NOMO-1 (cell line): ENCODE measurements around the gene MEOX2.
A peak's percentile ranks its signal among the peaks of the same experiment; 100 is the strongest.

Source experiments
- DNase-seq, 2 experiments: peaks; one replicate each; lab custom pipeline; 2025; ENCODE audit not compliant: unreplicated experiment in 2 of 2; lab: John Stamatoyannopoulos, UW

The MEOX2 gene

GRCh38 chr7:15686295-15686956 lies at the start of gene MEOX2:
TSS of gene MEOX2 (minus strand) at chr7:15686683. CDS start at chr7:15686402, 281 bp downstream.
- no peak for DNase-seq

GRCh38 chr7:15729746-15730145 lies 43.3 kb upstream of the MEOX2 start:
- DNase-seq: no peak

DNA sequence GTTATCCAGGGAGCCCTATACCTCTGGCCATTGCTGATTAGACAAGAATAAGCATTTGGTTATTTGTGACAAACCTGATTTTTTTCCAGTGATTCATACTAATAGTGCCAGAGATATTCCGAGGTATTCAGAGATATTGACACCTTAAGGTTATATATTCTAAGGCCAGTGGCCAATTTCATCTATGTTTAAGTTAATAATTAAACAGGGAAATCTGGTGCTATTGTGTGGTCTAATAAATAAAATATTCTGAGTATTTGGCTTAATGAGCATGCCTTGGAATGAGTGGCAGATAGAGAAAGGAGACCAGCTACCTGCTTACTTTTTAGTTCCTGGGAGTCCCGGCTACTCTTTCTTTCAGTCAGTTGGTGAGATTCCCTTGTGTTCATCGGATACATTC lies 38.6 kb upstream of the MEOX2 start:
- DNase-seq: no peak

GRCh38 chr7:15723841-15724240 lies 37.4 kb upstream of the MEOX2 start:
- DNase-seq: no peak

GRCh38 chr7:15720849-15721471 lies 34.5 kb upstream of the MEOX2 start:
- DNase-seq: peak in 1 of 2 experiments; percentile 3

DNA sequence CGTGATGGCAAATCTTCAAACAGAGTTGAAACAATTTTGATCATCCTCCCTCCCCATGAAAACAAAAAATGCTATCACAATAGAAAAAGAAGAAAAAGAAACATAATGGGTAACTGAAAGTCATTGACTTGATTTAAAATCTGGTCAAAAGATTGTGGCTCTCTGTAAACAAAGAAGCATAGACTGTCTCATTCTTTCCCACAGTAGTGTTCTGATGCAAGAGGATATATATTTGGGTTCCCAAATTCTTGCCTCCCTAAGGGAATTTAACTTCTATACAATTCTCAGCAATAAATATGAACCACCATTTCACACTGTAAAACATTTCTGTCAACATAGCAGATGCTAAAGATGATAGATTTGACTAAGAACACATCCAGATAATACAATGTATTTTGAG lies 32.8 kb upstream of the MEOX2 start:
- no peak for DNase-seq

DNA sequence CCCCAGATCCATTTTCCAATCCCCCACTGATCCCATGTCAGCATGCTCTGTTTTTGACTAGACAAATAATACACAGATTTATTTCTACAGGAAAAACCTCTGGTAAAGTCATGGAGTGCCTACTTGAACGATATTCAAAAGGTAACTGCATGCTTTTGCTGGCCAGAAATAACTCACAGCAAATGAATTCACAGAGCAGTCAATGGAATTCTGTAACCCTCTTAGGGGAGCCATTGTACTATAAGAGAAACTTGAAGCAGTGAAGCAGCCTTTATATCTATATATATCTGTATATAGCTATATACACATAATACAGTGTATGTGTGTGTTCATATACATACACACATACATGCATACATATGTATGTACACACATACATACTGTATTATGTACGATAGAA lies 29.0 kb upstream of the MEOX2 start:
- DNase-seq: no peak

- peak in 1 of 2 experiments; percentile 8 for DNase-seq
Measured at GRCh38 chr7:15709978-15710377, 23.5 kb upstream of the MEOX2 start.

DNA sequence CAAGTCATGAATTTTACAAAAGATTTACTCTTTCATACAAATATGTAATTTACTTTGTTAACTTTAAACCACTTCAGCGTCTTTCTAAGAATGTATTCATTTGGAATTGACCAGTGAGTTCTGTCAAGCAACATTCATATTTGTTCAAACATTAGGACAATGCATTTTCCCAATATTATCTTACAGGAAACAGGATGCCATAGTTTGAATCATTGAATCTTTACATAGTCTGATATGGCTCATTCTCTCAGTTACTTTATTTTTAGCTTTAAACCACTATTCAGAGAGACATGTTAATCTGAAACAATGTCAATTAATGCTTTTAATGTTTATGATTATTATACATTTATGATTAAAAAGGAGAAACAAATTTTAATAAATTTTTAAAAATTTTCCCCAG lies 21.1 kb upstream of the MEOX2 start:
- DNase-seq: no peak

DNA sequence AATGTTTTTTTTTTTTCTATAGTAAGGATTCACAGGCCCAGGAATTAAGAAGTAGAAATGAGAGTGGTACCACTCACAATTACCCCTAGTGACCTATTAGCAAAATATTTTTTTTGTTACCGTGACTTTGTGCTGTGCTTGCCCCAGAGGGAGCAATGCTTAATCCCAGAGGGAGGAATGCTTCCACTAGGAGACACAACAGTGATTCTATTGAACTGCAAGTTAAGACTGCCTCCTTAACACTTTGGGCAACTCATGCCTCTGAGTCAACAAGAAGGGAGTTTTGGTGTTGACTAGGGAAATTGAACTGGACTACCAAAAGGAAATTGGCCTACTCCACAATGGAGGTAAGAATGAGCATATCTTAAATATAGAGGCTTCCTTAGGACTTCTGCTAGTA lies 17.2 kb upstream of the MEOX2 start:
- no peak for DNase-seq

GRCh38 chr7:15692501-15693020 lies 6.1 kb upstream of the MEOX2 start:
- DNase-seq: no peak

- DNase-seq: no peak
Measured at GRCh38 chr7:15688911-15689310, 2.4 kb upstream of the MEOX2 start.

- DNase-seq: no peak
Measured at GRCh38 chr7:15688279-15688626, 1.8 kb upstream of the MEOX2 start.

DNA sequence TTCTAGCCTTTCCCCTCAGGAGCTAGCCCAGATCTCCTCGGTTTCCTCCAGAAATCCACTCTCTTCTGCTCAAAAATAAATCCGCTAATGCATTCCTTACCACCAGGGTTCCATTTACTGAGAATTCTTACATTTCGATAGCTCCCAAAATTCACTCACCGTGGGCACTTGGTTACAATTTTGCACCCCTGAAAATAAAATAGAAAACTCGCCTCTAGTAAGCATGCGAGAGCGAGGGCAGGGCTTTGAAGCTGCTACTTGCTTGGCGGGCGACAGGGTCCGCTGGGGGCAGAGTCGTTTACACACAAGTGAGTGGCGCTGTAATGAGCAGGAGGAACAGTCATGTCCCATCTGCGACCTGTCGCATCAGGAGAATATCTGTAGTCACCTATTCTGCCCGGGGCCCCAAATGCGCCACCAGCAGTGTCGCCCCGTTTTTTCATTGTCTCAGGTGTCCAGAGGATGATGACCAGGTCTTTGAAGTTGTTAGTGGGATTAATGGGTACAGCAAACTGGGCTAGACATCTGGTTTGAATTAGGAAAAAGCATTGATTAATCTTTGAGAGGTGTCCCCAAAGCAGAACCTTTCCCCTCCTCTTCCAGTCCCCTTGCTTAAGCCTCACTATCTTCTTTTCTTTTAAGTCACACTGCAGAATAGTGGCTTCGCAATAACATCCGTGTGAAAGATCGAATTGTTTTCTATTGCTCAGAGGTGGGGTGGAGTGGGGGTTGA lies 1.2 kb upstream of the MEOX2 start:
- no peak for DNase-seq

- DNase-seq: no peak
Measured at GRCh38 chr7:15686957-15687545, 568 bp upstream of the MEOX2 start.

DNA sequence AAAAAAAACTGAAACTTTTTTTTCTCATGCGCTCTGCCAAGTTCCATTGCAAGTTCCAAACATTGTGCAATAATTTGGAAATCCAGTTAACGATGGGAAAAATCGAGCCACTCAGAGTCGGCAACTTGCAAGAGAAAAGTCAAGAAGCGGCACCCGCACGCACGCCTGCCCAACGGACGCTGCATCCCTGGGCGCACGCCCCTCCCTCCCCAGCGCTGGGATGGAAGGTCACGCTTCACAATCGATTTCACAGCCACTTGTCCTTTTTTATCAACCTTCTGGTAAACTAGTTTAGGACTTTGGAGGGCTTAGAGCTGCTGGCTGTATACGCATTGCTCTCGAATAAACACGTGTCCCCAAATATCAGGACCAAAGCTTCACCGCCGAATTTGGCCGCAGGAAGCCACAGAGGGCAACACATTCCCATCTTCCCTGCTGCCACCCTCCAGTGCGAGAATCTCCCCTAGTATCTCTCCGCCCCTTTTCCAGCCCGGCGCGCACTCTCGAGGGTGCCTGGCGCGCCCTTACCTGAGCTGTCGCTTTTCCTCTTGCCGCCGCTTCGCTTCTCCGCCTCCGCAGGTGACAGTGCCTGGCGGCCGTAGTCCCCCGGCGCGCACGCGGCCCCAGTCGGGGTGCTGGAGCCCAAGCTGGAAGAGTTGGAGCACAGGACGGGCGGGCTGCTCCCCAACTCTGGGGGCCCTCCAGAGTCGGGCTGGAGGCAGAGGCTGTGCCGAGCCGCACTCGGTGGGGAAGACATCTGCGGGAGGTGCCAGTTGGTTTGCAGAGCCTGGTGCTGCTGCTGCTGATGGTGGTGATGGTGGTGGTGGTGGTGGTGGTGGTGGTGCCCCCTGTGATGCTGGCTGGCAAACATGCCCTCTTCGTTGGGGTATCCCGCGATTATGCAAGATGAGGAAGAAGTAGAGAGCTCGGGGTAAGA lies 857 bp downstream of the MEOX2 start:
- no peak for DNase-seq

DNA sequence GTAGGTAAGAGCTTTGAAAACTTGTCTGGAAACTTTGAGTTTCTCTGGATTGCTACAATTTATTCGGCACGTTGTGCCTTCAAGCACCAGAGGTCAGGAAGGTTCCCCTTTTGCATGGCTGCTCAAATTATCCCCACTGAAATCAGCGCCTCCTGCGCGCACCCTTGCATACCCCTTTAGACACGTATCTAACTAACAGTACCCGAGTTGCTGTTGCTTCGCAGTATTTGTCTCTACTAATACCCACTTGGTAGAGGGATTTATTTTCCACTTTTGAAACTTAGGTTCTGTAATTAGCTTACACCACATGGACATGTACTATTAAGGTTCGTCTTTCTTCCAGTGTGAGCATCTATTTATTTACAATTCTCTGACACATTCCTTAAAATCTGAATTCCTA lies 1.6 kb downstream of the MEOX2 start:
- no peak for DNase-seq

- no peak for DNase-seq
Measured at GRCh38 chr7:15684111-15684800, 2.2 kb downstream of the MEOX2 start.

DNA sequence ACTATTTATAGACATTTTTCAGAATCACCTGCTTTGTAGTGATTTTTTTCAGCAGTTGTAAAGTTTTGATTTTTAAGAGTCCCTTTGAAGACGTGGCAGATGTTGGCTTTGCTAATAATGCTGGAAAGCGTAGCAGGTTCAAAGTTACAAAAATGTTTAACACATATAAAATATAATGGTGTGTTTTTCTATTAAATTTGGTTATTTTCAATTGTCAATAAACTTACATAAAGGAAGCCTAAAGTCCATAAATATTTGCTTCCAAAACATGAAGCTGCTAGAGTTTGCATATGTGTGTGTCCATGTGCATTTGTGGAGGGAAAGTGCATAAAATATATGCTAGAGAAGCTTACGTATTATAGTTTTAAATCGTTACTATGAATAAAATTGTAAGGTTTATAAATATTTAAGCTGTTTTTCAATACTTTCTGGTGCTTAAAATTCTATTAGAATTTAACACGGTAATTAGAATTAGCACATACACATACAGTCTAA lies 3.7 kb downstream of the MEOX2 start:
- DNase-seq: no peak

DNA sequence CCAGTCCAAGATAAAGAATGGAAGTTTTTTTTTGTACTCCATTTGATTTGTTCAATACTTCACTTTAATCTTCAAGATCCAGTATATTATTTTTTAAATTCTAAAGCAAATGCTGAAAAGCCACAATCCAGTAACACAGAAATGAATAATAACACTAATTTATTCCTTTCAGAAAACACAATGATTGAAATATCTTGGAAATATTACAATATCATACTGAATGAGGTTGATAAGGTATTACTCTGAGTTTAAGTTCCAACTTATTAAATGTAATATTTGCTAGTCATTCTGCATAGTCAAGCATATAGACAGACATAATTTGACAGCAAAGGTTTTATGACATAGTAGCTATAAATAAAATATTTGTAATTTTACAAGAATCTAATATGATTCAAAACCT lies 4.4 kb downstream of the MEOX2 start:
- DNase-seq: no peak
